ENCODE measurements around the gene CHRNE.

The CHRNE gene

GRCh38 chr17:4944554-4945175 lies 41.8 kb upstream of the CHRNE start:
- Histone ChIP-seq H3K79me2 (ENCODE audit: insufficient read depth, low read depth) (peaks cover 8% of the 10 kb centered on the region; the same call in 1 of the 2 replicates), H4K20me1 (ENCODE audit: insufficient read depth) (no peaks in the 10 kb centered on the region), H3K4me2 (no peak overlapping the region), H3K36me3 (ENCODE audit: insufficient read depth) (no peaks in the 10 kb centered on the region), H3K4me3 (IDR thresholded peaks at IDR 0.05; ENCODE audit: insufficient read depth, low read depth, low read length) (no peak overlapping the region), H3K4me1 (ENCODE audit: low read depth, poor library complexity, severe bottlenecking) (no peaks in the 10 kb centered on the region), H2AFZ (ENCODE audit: low read depth) (no peak overlapping the region), H3K27me3 (ENCODE audit: insufficient read depth, low read depth) (no peaks in the 10 kb centered on the region), H3K9ac (no peak overlapping the region), H3K27ac (no peak overlapping the region; the same call in 1 of the 2 replicates)
- no peak for TF ChIP-seq CTCF (conservative IDR thresholded peaks at IDR 0.05; ENCODE audit: low read depth, low read length)

- Histone ChIP-seq H3K36me3 (ENCODE audit: insufficient read depth) (no peaks in the 10 kb centered on the region), H3K9ac (no peak overlapping the region), H3K4me2 (no peak overlapping the region), H3K4me1 (ENCODE audit: low read depth, poor library complexity, severe bottlenecking) (no peaks in the 10 kb centered on the region), H3K79me2 (ENCODE audit: insufficient read depth, low read depth) (peaks cover 8% of the 10 kb centered on the region; the same call in 1 of the 2 replicates), H3K4me3 (IDR thresholded peaks at IDR 0.05; ENCODE audit: insufficient read depth, low read depth, low read length) (no peak overlapping the region), H3K27ac (no peak overlapping the region), H2AFZ (ENCODE audit: low read depth) (no peak overlapping the region), H3K27me3 (ENCODE audit: insufficient read depth, low read depth) (no peaks in the 10 kb centered on the region), H4K20me1 (ENCODE audit: insufficient read depth) (no peaks in the 10 kb centered on the region)
- TF ChIP-seq CTCF (conservative IDR thresholded peaks at IDR 0.05; ENCODE audit: low read depth, low read length): no peak
These were observed 41.3 kb upstream of the CHRNE start for GRCh38 chr17:4944163-4944553.

- no peak overlapping the region for H3K4me3 ChIP-seq (IDR thresholded peaks at IDR 0.05; ENCODE audit: insufficient read depth, low read depth, low read length)
- H2AFZ ChIP-seq (ENCODE audit: low read depth): no peak overlapping the region
- peaks cover 8% of the 10 kb centered on the region; the same call in 1 of the 2 replicates for H3K79me2 ChIP-seq (ENCODE audit: insufficient read depth, low read depth)
- H3K27ac ChIP-seq: no peak overlapping the region
- no peaks in the 10 kb centered on the region for H3K4me1 ChIP-seq (ENCODE audit: low read depth, poor library complexity, severe bottlenecking)
- TF ChIP-seq CTCF (conservative IDR thresholded peaks at IDR 0.05; ENCODE audit: low read depth, low read length): no peak
- no peak overlapping the region for H3K9ac ChIP-seq
- no peaks in the 10 kb centered on the region for H3K36me3 ChIP-seq (ENCODE audit: insufficient read depth)
- H3K27me3 ChIP-seq (ENCODE audit: insufficient read depth, low read depth): no peaks in the 10 kb centered on the region
- H4K20me1 ChIP-seq (ENCODE audit: insufficient read depth): no peaks in the 10 kb centered on the region
- no peak overlapping the region for H3K4me2 ChIP-seq
These were observed 40.0 kb upstream of the CHRNE start for GRCh38 chr17:4942760-4943508.

- Histone ChIP-seq H3K4me3 (IDR thresholded peaks at IDR 0.05; ENCODE audit: insufficient read depth, low read depth, low read length) (no peak overlapping the region), H3K9ac (peak overlapping the region; percentile 73; the same call in 1 of the 2 replicates), H3K4me2 (peak overlapping the region; percentile 45; the same call in 1 of the 2 replicates), H3K36me3 (ENCODE audit: insufficient read depth) (no peaks in the 10 kb centered on the region), H3K27ac (peak overlapping the region; percentile 60; the same call in 1 of the 2 replicates), H3K27me3 (ENCODE audit: insufficient read depth, low read depth) (no peaks in the 10 kb centered on the region), H3K79me2 (ENCODE audit: insufficient read depth, low read depth) (no peaks in the 10 kb centered on the region; the same call in 1 of the 2 replicates), H4K20me1 (ENCODE audit: insufficient read depth) (no peaks in the 10 kb centered on the region), H2AFZ (ENCODE audit: low read depth) (no peak overlapping the region), H3K4me1 (ENCODE audit: low read depth, poor library complexity, severe bottlenecking) (no peaks in the 10 kb centered on the region)
- TF ChIP-seq CTCF (conservative IDR thresholded peaks at IDR 0.05; ENCODE audit: low read depth, low read length): no peak
These were observed 38.4 kb upstream of the CHRNE start for GRCh38 chr17:4941319-4941610.
